Effector memory CD4-positive, alpha-beta T cell (primary cell): ENCODE data around the gene C2orf68.

Experiments
- DNase-seq, 3 donors: peaks; one replicate each; pipeline ENCODE4 v3.0.0-alpha.2; 2020
- H3K27ac ChIP-seq: 2 replicates; pipeline ENCODE4 v1.7.0; 2013; ENCODE audit warnings: mild to moderate bottlenecking, low read length, moderate library complexity; ENCODE audit not compliant: insufficient read depth, poor library complexity, severe bottlenecking
- H3K27me3 ChIP-seq: replicated peaks from 2 replicates; pipeline ENCODE4 v1.7.0; 2013; ENCODE audit warnings: mild to moderate bottlenecking, low read length; ENCODE audit not compliant: insufficient read depth, control insufficient read depth, poor library complexity, severe bottlenecking
- H3K36me3 ChIP-seq: 2 replicates; pipeline ENCODE4 v1.7.0; 2013; ENCODE audit warnings: mild to moderate bottlenecking, low read length, moderate library complexity; ENCODE audit not compliant: control insufficient read depth, insufficient read depth
- H3K4me1 ChIP-seq: 2 replicates; pipeline ENCODE4 v1.7.0; 2013; ENCODE audit warnings: low read length, mild to moderate bottlenecking; ENCODE audit not compliant: control insufficient read depth, insufficient read depth, poor library complexity, severe bottlenecking
- H3K4me3 ChIP-seq: 2 replicates; pipeline ENCODE4 v1.7.0; 2013; ENCODE audit warnings: low read length, low read depth, mild to moderate bottlenecking; ENCODE audit not compliant: insufficient read depth, poor library complexity, severe bottlenecking
- H3K9me3 ChIP-seq: 2 replicates; pipeline ENCODE4 v1.7.0; 2013; ENCODE audit warnings: mild to moderate bottlenecking, low read length, moderate library complexity; ENCODE audit not compliant: control insufficient read depth

Gene C2orf68

DNA sequence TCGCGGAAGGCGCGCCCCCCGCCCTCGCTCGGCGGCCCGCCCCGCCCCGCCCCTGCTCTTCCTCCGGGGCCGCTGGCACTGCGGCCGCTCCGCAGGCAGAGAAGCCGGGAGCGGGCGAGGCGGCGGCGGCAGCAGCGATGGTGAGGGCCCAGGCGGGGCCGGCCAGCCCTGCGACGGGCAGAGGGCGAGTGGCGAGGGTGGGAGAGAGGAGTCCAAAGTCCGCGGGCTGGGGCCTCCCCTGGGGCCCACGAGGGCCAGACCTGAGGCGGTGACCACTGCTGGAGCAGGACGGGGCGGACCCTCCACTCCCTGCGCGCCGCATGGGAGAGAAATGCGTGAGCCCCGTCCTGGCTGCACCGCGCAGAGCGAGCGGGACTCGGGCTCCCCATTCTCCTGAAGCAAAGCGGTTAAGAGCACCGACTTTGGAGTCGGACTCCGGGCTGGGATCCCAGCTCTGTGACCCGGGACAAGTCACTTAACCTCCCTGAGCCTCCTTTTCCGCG is 27.5 kb downstream of the C2orf68 start, which contains the start of gene VAMP5:
TSS of gene VAMP5 (plus strand) at position 78 of the 503 bp plus-strand sequence. CDS start at position 138, 60 bp downstream.
- peak; percentile 12 to 32 (median 25) for DNase-seq
- Histone ChIP-seq H3K4me1 (peaks cover 14% of the 10 kb centered on the region), H3K27ac (peak within 1 kb of the TSS; percentile 72), H3K36me3 (peaks cover 13% of the 10 kb centered on the region), H3K27me3 (no peaks in the 10 kb centered on the region), H3K4me3 (peak within 1 kb of the TSS; percentile 65), H3K9me3 (no peaks in the 10 kb centered on the region)

DNA sequence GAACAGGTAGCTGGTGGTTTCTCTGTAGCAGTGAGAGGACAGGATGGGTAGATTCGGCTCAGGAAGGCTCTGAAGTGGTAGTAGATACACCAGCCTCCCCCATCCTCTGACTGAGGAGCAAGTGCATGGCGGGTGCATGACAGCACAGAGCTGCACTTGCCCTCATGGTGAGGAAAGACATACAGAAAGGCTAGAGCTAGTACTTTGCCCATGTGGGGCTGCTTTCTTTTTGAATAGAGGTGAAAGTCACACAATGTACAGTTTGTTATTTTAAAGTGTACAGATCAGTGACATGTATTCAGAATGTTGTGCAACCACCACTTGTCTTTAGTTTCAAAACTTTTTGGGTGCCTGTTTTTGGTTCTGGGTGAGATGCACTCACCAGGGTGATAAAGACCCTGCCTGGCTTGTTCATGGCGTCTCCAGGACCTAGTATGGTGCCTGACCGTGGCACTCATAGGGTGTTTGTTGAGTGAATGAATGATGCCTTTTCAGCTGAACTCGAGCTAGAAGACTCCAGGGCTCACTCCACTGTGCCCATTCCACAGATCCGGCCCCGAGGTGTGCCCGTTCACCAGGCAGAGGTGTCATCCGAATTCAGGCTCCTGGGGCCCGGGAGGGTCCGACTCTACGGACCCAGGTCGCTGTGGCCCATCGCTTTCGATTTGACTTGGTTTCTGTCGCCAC is 28.1 kb downstream of the C2orf68 start:
- Histone ChIP-seq H3K4me1 (peaks cover 20% of the 10 kb centered on the region), H3K27me3 (no peaks in the 10 kb centered on the region), H3K9me3 (no peaks in the 10 kb centered on the region), H3K27ac (peak overlapping the region; percentile 72), H3K4me3 (peak overlapping the region; percentile 65), H3K36me3 (peaks cover 13% of the 10 kb centered on the region)
- DNase-seq = no peak

DNA sequence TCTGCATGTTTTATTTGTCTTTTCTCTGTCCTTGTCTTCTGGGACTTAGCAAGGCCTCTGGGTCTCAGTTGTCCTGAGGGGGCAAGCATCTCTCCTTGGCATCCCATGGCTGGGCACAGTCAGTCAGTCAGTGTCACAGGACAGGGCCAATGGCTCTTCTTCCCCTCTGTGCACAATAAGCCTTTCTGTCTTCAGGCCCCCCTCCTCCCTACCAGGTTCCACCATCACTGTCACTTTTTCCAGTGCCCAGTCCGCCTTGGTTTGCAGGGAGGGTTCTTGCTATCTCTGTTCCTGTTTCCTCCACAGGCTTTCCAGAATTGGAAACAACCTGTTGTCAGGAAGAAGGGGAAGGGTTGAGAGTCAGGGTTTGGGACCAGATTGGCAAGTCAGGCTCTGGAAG is 29.4 kb downstream of the C2orf68 start:
- no peak for DNase-seq
- H3K36me3 ChIP-seq = peaks cover 13% of the 10 kb centered on the region
- H3K27me3 ChIP-seq = no peaks in the 10 kb centered on the region
- peaks cover 23% of the 10 kb centered on the region for H3K4me1 ChIP-seq
- H3K4me3 ChIP-seq = no peak overlapping the region
- no peak overlapping the region for H3K27ac ChIP-seq
- no peaks in the 10 kb centered on the region for H3K9me3 ChIP-seq

DNA sequence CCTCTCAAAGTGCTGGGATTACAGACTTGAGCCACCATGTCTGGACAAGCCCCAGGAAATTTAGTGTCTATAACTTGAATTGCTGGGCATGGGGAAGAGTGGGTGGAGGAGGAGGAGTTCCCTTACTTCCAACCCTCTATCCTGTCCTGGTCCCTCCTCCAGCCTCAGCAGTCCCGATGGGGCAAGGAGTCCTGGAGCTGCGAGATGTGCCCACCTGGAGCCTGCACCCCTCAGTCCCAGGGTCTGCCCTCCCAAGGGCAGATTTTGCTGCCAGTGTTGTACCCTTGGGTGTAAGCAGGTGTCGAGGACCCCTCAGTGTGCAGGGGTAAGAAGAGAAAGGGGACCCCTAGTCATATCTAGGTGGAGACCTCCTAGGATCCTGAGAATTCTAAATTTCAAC is 31.7 kb downstream of the C2orf68 start:
- Histone ChIP-seq H3K4me1 (peaks cover 25% of the 10 kb centered on the region), H3K9me3 (no peaks in the 10 kb centered on the region), H3K27ac (no peak overlapping the region), H3K4me3 (no peak overlapping the region), H3K36me3 (peaks cover 13% of the 10 kb centered on the region), H3K27me3 (no peaks in the 10 kb centered on the region)
- no peak for DNase-seq

DNA sequence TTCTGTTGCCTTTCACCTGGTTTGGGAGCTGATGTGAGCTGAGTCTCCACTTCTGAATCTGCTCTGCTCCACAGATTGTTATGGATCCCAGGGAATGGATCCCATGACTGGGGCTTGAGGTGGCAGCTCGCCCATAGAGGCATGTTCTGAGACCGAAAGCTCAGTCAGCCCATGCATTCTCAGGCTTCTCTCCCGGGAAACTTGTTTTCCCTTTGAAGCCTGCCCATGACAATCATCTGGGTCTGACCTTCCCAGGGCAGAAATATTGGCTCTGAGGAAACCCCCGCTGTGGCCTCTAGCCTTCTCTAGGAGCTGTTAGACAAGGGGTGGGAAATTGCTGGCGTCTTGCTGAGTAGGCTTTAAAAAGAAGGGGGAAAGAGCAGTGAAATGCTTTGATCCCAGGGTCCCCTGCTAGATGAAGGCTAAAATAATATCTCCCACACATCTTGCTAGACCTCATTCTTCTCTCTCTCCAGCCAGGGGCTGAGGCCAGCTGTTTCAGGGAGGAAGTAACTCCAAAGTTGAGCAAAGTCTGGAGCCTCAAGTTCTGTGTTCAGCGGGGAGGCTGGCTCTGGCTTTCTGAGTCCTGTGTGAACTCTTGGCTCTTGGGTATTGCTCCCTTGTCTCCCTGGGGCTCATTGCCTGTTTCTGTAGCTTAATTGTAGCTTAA is 32.5 kb downstream of the C2orf68 start:
- Histone ChIP-seq H3K27me3 (no peaks in the 10 kb centered on the region), H3K27ac (peak overlapping the region; percentile 65), H3K36me3 (peaks cover 13% of the 10 kb centered on the region), H3K4me3 (peak overlapping the region; percentile 76), H3K4me1 (peaks cover 20% of the 10 kb centered on the region), H3K9me3 (no peaks in the 10 kb centered on the region)
- no peak for DNase-seq

DNA sequence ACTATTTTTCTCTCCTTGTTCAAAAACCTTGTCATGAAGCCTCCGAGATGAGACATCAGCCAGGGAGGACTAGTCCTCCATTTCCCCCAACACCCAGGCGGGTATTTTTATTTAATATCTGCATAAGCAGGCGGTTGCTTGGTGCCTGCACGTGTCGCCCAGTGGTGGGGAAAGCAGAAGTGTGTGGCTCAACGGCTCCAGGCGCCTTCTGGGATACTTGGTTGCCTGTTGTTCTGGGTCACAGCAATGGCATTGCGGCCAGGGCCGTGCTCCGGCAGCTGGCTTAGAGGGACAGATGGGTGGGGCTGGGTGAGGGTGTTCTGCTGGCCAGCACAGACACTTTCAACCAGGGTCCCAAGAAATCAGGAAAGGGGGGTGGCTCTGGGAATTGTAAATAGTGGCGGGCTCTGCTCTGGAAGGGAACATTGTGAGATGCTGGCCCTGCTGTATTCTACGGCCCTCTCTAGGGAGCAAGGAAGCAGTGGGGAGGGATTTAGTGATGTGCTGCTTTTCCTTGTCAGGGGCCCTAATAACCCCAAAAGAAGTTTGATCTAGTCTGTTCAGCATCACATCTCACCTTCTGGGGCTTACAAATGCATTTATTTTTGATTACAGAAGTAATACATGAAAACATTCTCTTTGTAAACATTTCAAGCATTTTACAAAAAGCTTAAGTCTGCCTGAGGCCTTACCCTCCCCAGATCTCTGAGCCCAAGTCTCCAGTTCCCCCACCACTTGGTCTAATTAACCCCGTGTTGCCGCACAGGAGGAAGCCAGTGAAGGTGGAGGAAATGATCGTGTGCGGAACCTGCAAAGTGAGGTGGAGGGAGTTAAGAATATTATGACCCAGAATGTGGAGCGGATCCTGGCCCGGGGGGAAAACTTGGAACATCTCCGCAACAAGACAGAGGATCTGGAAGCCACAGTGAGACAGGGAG is 33.4 kb downstream of the C2orf68 start:
- Histone ChIP-seq H3K27ac (peak overlapping the region; percentile 65), H3K4me1 (peaks cover 20% of the 10 kb centered on the region), H3K9me3 (no peaks in the 10 kb centered on the region), H3K36me3 (peaks cover 13% of the 10 kb centered on the region), H3K4me3 (peak overlapping the region; percentile 76), H3K27me3 (no peaks in the 10 kb centered on the region)
- DNase-seq = no peak

DNA sequence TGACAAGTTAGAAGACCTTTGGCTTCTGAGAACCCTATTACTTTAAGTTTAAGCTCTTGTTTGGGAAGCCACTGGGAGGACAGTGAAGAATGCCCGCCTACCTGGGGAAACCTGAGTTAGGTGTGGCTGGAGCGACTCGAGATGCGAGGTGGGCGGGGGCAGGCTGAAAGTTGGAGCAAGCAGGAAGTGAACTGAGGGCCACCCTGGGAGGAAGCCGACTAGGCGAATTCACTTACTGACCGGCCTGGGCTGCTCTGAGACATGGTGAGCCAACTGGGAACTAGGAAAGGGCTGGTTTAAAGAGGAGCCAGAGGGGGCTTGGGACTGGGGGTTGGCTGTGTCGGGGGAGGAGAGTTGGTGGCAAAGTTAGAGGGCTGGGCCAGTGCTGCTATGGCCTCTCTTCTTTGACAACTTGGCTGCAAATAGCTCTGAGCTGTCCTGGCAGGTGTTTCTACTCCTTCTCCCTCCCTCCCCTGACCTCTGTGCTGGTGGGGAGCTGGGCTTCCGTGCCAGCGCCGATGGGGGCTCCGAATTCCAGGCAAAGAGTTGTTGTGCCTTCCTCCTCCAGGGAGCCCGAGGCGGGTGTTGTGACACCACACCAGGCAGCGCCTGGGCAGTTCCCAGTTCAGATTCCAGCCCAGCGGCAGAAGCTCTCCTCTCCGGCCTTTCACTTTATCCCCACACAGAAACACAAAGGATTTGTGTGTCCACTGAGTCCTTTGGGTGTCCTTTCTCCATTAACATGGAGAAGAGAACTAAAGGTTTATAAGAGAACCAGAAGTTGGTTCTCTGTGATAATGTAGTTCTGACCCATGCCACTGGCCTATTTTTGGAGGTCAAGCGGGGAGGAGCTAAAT is 34.3 kb downstream of the C2orf68 start, which contains the start of gene VAMP8:
TSS of gene VAMP8 (plus strand) at position 201 of the 857 bp plus-strand sequence. CDS start at position 262, 61 bp downstream.
- no peaks in the 10 kb centered on the region for H3K9me3 ChIP-seq
- H3K4me3 ChIP-seq = peak within 1 kb of the TSS; percentile 76
- peak within 1 kb of the TSS; percentile 65 for H3K27ac ChIP-seq
- H3K36me3 ChIP-seq = peaks cover 13% of the 10 kb centered on the region
- peak; percentile 37 to 57 (median 46) for DNase-seq
- no peaks in the 10 kb centered on the region for H3K27me3 ChIP-seq
- H3K4me1 ChIP-seq = peaks cover 20% of the 10 kb centered on the region

DNA sequence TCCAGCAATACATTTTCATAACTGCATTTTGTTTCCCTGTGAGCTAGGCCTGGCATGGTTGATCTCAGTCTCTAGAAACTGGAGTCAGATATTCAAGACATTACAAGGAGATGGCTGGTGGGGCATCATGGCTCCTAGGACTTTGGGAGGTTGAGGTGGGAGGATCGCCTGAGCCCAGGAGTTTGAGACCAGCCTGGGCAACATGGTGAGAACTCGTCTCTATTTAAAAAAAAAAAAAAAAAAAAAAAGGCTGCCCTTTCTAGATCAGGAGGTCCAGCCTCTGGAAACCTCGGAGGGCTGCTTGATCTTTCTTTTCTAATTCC is 34.8 kb downstream of the C2orf68 start:
- Histone ChIP-seq H3K9me3 (no peaks in the 10 kb centered on the region), H3K27me3 (no peaks in the 10 kb centered on the region), H3K27ac (peak overlapping the region; percentile 65), H3K36me3 (peaks cover 9% of the 10 kb centered on the region), H3K4me1 (peaks cover 20% of the 10 kb centered on the region), H3K4me3 (peak overlapping the region; percentile 76)
- no peak for DNase-seq

DNA sequence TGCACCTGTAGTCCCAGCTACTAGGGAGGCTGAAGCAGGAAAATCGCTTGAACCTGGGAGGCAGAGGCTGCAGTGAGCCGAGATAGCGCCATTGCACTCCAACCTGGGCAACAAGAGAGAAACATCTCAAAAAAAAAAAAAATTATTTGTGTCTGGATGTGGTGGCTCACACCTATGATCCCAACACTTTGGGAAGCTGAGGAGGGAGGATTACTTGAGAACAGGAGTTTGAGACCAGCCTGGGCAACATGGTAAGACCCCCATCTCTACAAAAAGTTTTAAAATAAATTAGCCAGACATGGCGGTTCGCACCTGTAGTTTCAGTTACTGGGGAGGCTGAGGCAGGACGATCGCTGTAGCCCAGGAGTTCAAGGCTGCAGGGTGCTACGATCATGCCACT is 36.1 kb downstream of the C2orf68 start:
- H3K27me3 ChIP-seq = no peaks in the 10 kb centered on the region
- no peak overlapping the region for H3K27ac ChIP-seq
- H3K9me3 ChIP-seq = no peaks in the 10 kb centered on the region
- peaks cover 20% of the 10 kb centered on the region for H3K4me1 ChIP-seq
- no peak for DNase-seq
- H3K4me3 ChIP-seq = no peak overlapping the region
- H3K36me3 ChIP-seq = no peaks in the 10 kb centered on the region
